ENCODE data around the gene HEG1.

Gene HEG1

GRCh38 chr3:125006291-125006731, 49.5 kb downstream of the HEG1 start:
- no peak for DNase-seq

DNA sequence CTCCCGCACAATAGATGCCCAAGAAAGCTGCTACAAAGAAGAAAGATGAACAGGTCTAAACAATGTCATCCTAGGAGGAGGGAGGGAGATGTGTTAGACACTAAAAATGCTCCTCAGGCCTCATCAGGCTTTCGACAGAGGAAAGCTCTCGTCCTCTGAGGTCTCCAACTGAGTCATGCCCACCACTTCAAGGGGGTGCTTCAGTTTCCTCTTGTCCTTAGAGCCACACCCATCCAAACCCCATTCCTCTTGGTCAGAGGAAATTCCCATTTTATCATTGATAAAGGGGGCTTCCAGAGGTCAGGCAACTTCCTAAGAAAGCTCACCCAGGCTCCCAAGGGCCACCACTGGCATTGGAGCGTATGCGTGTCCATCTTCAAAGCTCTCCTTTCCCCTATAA, 50.1 kb downstream of the HEG1 start:
- no peak for DNase-seq

GRCh38 chr3:125005222-125005621, 50.6 kb downstream of the HEG1 start:
- DNase-seq, result no peak

GRCh38 chr3:125003859-125004595, 51.8 kb downstream of the HEG1 start:
- no peak for DNase-seq

DNA sequence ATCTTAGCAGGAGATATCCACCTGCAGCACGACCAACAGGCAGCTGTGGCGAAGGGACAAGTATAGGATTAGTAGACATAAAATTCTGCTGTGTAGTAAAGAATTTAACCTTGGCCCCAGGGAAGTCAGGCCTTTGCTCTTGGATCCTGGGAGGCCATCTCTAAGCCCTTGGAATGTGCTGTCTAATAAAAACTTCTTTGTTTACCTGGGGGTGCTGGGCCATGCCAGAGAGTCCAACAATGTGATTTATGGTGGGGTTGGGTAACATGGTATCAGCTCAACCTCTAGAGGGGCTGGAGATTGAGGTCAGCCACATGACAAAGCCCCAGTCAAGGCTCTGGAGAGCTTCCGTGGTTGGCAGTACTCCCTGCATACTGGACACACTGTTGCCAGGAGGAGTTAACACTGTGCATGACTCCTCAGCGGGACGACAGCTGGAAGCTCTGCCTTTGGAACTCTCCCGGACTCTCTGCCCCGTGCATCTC, 52.4 kb downstream of the HEG1 start:
- DNase-seq, result no peak

GRCh38 chr3:125002414-125003368, 53.1 kb downstream of the HEG1 start:
- no peak for DNase-seq

- no peak for DNase-seq
Measured at GRCh38 chr3:125001557-125002413, 54.0 kb downstream of the HEG1 start.

DNA sequence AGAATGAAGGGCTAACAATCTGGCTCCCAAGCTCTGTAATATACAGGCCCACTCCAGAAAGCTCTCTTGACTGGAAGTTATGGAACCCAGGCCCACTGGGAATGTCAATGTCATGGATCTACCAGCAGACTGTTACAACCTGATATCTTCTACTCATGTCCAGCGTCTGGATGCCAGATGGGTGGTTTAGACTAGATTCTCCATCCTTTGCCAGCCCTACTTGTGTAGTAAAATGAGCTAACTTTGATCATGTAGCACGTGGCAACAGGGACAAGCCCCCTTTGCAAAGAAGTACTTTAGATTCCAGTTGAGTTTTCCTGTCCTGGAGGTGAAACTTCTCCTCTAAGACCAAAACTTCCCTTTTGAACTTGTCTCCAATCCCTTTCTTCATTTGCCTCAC, 55.1 kb downstream of the HEG1 start:
- DNase-seq, result no peak

GRCh38 chr3:124999897-125000435, 55.8 kb downstream of the HEG1 start:
- DNase-seq, result no peak

GRCh38 chr3:124999317-124999716, 56.5 kb downstream of the HEG1 start:
- DNase-seq, result no peak

- no peak for DNase-seq
Measured at GRCh38 chr3:124998247-124998630, 57.6 kb downstream of the HEG1 start.

DNA sequence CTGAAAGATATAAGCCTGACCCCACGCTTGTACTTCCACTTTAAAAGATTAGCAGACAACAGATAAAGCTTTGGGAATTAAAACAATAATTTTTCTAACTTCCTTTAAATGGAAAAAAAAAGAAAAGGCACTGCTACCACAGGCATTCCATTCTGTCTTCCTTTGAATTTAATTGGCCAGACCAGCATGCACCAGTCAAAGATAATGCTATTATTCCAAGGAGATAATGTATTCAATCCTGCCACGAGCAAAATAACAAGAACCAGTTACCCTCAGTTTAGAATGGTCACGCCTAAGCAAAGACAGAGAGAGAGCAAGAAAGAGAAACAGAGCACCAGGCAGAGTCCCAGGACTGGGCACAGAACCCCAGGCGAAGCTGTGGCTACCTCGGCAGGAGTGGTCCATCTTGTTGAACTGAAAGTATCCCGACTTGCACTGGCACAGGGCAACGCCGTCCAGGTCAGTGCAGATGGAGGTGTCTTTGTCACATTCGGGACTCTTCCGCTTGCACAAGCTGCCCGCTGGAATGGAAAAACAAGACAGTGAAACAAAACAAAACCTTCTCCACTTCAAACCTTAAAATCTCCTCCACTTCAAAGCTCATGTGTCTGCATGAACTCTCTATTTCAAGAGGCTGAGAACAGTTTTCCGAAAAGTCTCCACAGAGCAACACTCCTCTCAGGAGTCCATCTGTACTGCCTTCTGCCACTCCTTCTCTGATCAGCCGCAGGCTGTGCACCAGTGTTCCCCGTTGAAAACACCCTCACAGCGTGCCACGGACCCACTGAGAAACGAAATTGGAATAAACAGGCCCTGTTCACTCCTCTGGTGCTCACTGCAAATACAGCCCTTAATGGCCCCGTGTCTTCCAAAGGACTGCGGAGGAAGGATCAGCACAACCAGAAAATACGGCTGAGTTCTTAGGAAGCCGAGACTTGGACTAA, 58.2 kb downstream of the HEG1 start:
- DNase-seq, result no peak

DNA sequence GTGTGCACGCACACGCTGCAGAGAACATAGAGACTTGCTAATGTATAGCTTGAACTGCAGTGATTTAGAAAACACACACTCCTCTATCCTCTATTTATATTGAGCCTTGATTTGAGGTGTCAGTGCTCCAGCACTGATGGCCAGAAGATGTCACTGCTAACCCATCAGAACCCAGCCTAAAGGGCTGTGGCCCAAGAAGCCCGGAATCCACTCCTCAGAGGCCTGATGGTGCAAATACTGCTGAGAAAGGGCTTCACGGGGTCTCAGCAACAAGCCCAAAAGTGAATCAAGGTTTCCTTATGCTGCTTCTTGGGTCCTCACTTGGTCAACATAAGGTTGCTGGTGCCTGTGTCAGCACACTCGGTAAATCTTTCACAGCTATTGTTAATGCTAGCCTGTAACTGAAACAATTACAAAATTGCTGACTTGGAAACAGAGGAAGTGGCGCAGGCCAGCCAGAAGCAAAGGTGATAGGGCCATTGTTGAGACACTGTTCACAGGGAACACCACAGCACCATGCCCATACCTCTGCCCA, 60.3 kb downstream of the HEG1 start:
- no peak for DNase-seq

DNA sequence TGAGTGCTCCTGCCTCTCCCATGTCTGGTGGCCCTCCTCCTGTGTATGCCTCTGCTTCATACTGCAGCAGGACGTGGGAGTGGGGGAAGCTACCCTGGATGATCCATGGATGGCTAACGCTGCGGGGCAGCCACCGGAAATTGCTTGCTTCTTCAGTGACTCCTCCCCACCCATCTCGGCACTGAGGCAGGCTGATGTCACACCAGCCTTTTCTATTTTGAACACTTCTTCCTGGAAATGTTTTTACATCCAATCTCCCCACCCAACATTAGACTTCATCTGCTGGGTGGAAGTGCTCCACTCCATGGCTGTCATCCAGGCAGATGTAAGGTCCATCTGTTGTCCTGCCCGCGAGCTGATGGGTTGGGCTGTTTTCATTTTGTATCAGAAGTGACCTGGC, 62.3 kb downstream of the HEG1 start:
- DNase-seq, result no peak

GRCh38 chr3:124992041-124992440, 63.8 kb downstream of the HEG1 start:
- no peak for DNase-seq

DNA sequence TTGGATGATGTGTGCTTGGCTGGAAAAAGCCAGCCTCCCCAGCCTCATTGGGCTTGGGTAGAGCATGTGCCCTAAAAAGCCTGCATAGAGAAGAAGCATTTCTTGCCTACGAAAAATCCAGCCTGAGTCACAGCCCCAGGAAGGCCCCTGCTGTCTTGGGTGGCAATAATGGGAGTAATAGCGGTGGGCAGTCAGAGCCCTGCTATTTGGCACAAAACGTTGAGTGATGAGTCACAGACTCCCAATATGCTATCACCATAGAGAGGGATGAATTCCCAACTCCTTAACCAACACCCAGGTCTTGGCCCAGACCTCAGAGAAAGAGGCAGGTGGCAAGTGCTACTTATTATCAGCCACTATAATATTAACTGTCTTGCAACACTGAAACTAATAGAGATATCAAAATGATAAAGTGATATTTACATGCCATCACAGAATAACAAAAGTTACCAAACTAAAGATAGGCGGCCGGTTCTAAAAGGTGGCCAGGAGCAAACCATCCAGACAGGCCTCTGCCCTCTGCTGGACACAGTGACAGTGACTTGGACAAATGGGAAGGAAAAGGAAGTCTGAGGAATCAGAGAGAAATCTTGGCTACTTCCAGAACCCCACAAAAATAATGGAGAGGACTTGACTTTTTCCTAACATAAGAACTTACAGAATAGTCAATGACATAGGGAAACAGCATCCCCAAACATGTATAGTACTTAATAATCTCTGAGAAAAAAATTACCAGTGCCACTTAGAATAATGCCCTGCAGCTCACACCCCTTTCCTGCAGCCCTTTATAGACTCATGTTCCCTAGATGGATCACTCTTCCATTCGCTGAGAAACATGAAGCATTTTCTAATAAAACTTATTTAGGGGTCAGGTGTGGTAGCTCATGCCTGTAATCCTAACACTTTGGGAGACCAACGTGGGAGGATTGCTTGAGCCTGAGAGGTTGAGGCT, 69.3 kb downstream of the HEG1 start:
- DNase-seq, result no peak

- no peak for DNase-seq
Measured at GRCh38 chr3:124985349-124985748, 70.4 kb downstream of the HEG1 start.

- DNase-seq, result no peak
Measured at GRCh38 chr3:124984754-124985153, 71.0 kb downstream of the HEG1 start.

- DNase-seq, result no peak
Measured at GRCh38 chr3:124982855-124983254, 72.9 kb downstream of the HEG1 start.

DNA sequence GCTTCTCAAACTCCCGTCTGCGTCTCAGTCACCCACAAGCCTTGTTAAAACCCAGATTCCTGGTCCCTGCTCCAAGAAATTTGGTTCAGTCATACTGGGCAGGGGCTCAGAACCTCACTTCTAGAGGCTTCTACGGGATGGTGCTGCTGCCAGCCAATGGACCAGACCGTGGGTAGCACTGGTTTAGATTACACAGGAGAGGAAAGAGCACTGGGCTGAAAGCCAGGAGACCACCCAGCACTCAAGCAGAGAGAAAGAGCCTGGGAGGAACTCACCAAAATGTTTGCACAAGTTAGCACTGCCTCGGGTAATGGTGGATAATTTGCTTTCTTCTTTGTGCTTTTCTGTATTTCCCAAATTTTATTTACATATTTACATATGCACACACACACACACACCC, 74.3 kb downstream of the HEG1 start:
- no peak for DNase-seq

All from NCI-H1048 (cell line).